HT-29 (cell line): ENCODE data around the gene RSL24D1. TPM values are rescaled to one million over a fixed set of nuclear protein-coding genes. Genes with fewer than 3 reads are reported as not detected.
"Not testable (repeated sequence)": the region's sequence is repeated elsewhere in the genome, so short reads cannot be mapped to it uniquely, and the experiment has no call there.

Experiments used
- DNase-seq: peaks from one replicate; pipeline ENCODE4 v3.0.0-alpha.2; 2015; ENCODE audit warnings: low spot score
- total RNA-seq: library from RNA; depleted of rRNA; stranded (reverse); fragments of >200 nt; shearing (Covaris generic); gene quantifications from 2 replicates; pipeline ENCODE4 v1.2.3, GENCODE V29; 2014; rRNA removed

RSL24D1 gene
- total RNA-seq, 1 experiment from 2014 or later, result 38.6 TPM

- no peak for DNase-seq
Measured at GRCh38 chr15:55218056-55218455, 21.3 kb upstream of the RSL24D1 start.

GRCh38 chr15:55204464-55204863 lies 7.7 kb upstream of the RSL24D1 start:
- no peak for DNase-seq

DNA sequence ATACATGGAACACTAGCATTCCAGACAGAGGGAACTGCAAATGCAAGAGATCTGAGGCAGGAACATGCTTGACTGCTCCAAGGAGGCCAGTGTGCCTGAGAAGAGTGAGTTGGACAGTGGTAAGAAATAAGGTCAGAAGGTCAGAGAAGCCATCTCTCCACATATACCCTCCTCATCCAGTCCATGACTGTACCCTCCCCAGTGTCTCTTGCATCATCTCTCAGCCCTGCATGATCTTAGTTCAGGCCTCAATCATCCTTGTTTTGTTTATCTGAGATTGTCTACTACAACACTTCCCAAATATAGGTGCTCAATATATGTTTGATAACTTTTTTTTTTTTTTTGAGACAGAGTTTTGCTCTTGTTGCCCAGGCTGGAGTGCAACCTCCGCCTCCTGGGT lies 5.5 kb upstream of the RSL24D1 start:
- DNase-seq, result no peak

- no peak for DNase-seq
Measured at GRCh38 chr15:55198706-55199105, 2.0 kb upstream of the RSL24D1 start.

- DNase-seq, result no peak
Measured at GRCh38 chr15:55197719-55198118, 978 bp upstream of the RSL24D1 start.

DNA sequence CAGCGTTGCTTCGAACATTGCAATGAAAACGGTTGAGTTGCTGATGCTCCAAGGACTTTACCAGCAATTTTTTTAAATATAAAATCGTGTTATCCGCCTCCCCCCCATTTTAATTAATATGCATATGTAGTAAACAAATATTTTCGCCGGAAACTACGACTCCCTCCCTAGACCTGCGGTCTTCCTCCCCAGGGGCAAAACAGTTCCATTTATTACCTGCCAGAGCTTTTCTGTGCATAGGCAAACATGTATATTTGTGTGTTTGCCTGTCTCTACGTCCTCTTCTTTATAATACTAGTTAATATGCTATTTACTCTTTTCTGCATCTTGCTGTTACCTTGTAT lies 593 bp upstream of the RSL24D1 start:
- no peak for DNase-seq

- DNase-seq, result no peak
Measured at GRCh38 chr15:55195996-55196395, 745 bp downstream of the RSL24D1 start.

DNA sequence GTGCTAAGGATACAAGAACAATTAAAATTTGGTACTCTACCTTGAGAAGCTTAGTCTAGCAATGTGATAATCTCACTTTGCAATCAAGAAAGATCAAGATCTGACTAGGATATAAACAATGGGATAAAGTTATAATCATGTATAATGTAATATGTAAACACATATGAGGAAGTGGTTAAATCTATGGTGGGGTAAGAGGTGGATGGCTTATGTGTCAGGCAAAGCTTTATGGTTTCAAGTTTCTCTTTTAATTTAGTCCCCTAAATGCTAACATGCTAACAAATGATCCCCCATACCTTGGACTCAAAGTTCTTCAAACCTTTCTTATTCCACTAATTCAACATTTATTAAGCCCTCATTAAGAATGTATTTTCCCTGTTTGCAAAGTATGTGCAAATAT lies 2.5 kb downstream of the RSL24D1 start:
- no peak for DNase-seq

DNA sequence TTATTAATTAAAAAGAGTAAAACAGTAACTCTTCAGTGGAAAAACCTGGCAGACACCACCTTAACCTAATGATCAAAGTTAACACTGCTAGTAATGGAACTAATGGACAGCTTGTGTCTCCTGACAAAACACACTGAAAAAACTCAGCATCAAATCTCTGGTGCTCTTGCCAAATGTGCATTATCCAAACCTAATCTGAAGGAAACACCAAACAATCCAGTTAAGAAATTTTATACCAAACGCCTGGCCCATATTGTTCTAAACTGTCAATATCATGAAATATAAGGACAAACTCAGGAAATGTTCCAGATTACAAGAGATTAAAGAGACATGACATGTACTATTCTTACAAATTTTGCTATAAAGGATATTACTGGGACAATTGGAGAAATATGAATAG lies 10.4 kb downstream of the RSL24D1 start:
- no peak for DNase-seq

DNA sequence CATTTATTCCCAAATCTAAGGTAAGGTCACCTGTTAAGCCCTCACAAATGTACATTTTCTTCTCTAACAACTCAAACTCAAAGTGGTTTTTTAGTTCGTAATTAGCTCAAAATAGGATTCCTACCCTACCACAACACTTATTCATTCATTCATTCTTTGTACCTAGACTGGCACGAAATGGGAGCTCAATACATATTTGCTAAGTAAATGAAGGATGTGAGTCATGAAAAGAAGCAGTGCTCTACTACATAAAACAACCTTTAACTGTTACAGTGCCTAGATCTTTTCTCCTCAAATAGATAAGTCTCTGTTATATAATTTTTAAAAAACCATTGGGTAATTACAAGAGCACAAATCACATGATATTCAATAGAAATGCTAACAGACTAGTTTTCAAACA lies 13.1 kb downstream of the RSL24D1 start:
- DNase-seq, result no peak

DNA sequence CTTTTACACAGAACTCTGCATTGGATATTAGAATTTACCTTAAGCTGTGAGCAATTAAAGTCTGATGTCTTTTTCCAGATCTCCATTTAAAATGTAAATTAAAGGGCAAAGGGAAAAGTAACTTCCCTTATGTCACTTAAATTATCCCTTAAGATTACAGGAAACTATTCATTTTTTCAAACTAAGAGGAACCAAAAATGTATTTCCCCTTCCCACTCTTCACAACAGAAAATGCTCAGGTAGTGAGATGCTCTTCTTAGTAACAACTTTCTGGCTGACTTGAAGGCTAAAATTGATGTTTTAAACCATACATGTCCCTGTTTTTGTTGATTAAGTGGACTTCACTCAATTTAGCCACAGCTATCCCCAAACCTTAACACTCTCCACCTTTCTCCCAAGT lies 17.6 kb downstream of the RSL24D1 start:
- no peak for DNase-seq

GRCh38 chr15:55170361-55170760 lies 26.4 kb downstream of the RSL24D1 start:
- DNase-seq, result no peak

- DNase-seq, result peak; percentile 91
Measured at GRCh38 chr15:55168350-55168974, 28.3 kb downstream of the RSL24D1 start.

GRCh38 chr15:55164284-55164683 lies 32.5 kb downstream of the RSL24D1 start:
- no peak for DNase-seq

- DNase-seq, result no peak
Measured at GRCh38 chr15:55151631-55152030, 45.1 kb downstream of the RSL24D1 start.

GRCh38 chr15:55143132-55143531 lies 53.6 kb downstream of the RSL24D1 start:
- not testable (repeated sequence) for DNase-seq

DNA sequence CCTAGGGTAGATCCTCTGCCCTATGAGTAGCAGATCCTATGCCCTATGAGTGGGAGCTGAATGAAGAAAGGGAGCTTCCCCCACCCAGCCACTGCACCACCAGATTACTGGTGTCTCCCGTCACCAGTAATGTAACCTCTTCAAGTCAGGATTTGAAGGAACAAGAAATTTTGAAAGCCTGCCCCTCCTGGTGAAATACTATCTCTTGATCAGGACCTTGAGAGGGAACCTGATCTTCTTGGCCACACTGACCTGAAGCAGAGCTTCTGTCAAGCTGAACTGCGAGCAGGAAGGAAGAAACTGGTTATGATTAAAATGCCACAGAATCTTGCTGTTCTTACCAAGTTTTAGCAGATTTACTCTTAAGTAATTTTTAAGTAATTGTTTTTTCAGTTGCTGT lies 62.8 kb downstream of the RSL24D1 start:
- DNase-seq, result no peak

DNA sequence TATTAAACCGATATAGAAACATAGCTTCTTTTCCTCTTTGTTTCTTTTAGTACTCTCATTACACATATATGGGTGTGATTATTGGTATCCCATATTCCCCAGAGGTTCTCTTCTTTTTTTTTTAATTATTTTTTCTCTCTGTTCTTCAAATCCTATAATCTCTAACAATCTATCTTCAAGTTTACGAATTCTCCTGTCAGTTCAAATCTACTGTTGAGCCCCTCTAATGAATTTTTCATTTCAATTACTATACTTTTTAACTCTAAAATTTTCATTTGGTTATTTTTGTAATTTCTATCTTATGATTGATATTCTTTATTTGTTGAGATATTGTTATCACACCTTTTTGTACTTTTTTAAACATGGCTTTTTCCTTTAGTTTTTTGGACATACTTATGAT lies 64.1 kb downstream of the RSL24D1 start:
- no peak for DNase-seq

Other genes with a start within 250 kb of the RSL24D1 start
- gene RAB27A, start 92.9 kb upstream of the RSL24D1 start, total RNA-seq, result 0.63 and 1.4 TPM in 2 replicates
- 3.5 and 3.9 TPM in 2 replicates for gene PIGBOS1, start 122.2 kb upstream of the RSL24D1 start, total RNA-seq
- 7.2 and 8.0 TPM in 2 replicates for gene PIGB, start 122.3 kb upstream of the RSL24D1 start, total RNA-seq
- gene CCPG1, start 211.4 kb upstream of the RSL24D1 start, total RNA-seq, result 11.8 and 12.6 TPM in 2 replicates
- gene PIERCE2, start 211.6 kb upstream of the RSL24D1 start, total RNA-seq, result 0.86 and 1.9 TPM in 2 replicates